ENCODE measurements around the gene GDPD4.
A peak's percentile ranks its signal among the peaks of the same experiment; 100 is the strongest.

Gene GDPD4

DNA sequence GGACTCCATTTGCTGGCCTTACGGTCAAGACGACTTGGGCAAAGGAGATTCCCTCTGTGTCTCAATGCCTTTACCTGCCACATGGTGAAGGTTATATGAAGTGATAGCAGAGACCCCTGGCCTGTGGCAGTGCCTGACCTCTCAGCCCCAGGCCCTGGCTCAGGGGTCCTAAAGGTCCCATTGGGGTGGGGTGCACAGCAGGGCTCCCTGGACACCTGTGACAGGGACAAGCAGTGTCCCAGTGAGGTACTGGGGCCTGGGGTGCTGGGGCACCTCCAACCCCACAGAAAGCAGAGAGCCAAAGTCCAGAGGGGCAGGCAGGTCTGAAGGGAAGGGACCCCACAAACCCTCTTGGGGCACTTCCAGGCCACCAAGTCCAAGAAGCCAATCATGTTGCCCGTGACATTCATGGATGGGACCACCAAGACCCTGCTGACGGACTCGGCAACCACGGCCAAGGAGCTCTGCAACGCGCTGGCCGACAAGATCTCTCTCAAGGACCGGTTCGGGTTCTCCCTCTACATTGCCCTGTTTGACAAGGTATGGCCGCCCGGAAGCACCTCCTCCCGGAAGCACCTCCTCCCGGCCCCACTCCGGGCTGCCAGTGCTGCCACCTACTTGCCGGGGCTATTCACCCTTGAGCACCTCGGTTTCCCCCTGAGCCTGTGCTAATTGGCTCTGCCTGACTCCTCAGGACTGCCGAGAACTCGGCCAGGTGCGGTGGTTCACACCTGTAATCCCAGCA, 111.0 kb downstream of the GDPD4 start:
- DNase-seq (ENCODE audit: low read depth in 2 of 2), result no peak

GRCh38 chr11:77189588-77190210, 111.8 kb downstream of the GDPD4 start:
- no peak for DNase-seq (ENCODE audit: low read depth in 2 of 2)

- DNase-seq (ENCODE audit: low read depth in 2 of 2), result no peak
Measured at GRCh38 chr11:77188633-77189491, 112.6 kb downstream of the GDPD4 start.

DNA sequence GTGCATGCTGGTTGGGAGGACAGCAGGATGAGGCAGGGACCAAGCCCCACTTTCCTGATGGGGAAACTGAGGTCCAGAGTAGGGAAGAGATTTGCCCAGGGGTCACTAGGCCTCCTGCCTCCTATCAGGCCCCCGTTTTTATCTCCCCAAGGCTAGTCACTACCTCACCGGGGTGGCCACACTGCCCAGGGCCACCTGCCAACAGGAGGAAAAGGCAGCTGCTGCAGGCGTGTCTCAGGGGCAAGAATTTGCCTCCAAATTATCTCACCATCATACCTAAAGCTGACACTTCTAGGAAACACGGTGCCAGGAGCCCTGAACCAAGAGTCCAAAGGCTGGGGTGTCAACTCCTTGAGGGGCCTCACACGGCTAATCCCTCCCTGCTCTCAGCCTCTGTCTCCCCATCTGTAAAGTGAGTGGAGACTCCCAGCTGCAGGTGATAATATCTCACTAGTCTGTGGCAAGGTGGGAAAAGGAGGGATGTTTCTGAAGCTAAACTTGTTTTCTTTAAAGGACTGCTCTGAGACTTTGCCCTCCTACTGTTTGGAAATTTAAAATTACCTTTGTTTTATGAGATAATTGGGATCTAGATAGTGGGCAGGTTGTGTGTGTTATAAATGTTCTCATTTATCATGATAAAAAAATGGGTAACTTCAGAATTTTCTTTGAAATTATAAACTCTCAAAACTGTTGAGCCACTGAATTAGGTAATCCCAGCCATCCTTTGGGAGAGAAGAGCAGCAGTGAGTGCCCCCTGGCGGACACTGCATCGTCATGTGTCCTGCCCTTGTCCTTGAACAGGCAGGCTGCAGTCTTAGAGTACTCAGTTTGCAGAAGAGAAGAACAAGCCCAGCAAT, 113.5 kb downstream of the GDPD4 start:
- peak; percentile 40 to 42 for DNase-seq (ENCODE audit: low read depth in 2 of 2)

- DNase-seq (ENCODE audit: low read depth in 2 of 2), result no peak
Measured at GRCh38 chr11:77187111-77187750, 114.3 kb downstream of the GDPD4 start.

- DNase-seq (ENCODE audit: low read depth in 2 of 2), result no peak
Measured at GRCh38 chr11:77186302-77186701, 115.2 kb downstream of the GDPD4 start.

DNA sequence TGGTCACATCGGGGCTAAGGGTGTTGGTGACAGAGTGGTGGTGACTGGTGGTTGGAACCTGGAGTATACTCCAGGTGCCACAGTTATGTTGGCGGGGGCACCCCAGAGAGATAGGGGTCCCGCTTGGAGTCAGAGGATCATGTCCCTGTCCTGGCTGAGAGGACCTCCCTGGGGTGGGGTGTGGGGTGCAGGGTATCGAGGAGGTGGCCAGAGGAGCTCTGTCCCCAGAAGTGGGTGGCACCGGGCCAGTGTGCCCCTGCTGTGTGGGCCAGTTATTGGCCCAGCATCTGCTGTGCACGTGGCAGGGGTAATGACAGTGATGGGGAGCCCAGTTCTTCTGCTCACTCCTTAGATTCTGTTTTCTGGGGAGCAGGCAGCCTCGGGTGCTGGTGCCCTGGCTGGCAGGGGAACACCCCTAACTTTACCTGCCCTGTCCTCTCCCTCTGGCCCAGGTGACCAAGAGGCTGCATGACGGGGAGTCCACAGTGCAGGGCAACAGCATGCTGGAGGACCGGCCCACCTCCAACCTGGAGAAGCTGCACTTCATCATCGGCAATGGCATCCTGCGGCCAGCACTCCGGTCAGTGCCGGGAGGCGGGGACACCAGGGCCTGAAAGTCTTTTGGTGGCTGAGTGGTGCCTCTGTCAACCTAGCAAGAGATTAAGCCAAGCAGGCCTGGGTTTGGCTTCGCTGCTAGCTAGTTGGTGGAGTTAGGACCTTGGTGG, 117.2 kb downstream of the GDPD4 start:
- DNase-seq (ENCODE audit: low read depth in 2 of 2), result no peak

DNA sequence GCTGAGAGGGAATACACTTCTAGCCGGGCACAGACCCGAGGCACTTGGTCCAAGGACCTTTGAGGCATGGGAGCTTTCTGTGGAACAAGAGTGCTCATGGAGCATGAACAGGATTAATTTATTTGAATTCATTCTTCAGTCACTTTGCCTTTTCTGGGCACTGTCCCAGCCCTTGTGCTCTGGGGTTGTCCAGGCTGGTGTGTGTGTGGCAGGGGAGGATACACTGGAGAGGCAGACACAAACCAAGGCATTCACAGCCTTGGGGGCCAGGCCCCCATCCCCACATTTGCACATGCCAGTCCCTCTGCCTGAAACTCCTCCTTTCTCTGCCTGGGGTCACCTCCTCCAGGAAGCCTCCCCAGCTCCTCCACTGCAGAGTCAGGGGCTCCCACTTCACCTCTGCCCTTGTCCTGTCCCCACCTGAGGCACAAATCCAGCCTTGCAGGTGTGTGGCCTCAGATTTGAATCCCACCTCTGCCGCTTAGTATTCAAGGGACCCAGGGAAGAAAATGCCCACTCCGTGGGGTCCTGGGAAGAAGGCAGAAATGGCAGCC, 118.0 kb downstream of the GDPD4 start:
- DNase-seq (ENCODE audit: low read depth in 2 of 2), result no peak

DNA sequence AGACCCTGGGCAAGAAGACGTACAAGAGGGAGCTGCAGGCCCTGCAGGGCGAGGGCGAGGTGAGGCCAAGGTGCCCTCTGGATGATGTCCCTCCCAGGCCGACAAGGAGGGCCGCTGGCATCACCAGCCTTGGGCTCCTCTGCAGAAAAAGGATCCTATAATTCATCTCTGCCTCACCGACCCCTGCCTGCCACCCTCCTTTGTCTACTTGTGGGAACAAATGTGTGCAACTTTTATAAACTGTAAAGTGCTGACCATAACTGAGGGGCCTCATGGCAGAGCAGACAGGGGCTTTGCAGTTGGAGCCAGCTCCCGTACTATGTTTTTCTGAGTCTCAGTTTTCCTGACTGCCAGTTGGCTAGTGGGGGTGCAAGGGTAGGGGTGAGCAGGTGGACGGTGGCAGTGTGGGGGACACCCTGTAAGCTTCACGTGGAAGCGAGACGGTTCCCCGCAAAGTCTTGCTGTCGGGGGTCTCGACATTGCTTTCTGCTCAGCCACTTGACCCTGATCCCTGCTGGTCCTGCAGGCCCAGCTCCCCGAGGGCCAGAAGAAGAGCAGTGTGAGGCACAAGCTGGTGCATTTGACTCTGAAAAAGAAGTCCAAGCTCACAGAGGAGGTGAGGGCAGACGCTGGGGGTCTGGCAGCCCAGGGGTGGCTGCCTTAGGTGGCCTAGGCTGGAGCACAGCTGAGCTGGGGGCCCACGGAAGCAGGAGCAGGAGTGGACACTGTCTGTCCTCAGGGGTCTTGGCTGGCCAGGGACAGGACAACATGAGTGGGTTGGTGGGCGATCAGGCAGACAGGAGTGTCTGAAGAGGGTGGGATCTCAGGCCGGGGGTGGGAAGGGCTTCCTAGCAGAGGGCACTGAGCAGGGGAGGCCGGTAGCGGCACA, 118.7 kb downstream of the GDPD4 start:
- DNase-seq (ENCODE audit: low read depth in 2 of 2), result no peak

DNA sequence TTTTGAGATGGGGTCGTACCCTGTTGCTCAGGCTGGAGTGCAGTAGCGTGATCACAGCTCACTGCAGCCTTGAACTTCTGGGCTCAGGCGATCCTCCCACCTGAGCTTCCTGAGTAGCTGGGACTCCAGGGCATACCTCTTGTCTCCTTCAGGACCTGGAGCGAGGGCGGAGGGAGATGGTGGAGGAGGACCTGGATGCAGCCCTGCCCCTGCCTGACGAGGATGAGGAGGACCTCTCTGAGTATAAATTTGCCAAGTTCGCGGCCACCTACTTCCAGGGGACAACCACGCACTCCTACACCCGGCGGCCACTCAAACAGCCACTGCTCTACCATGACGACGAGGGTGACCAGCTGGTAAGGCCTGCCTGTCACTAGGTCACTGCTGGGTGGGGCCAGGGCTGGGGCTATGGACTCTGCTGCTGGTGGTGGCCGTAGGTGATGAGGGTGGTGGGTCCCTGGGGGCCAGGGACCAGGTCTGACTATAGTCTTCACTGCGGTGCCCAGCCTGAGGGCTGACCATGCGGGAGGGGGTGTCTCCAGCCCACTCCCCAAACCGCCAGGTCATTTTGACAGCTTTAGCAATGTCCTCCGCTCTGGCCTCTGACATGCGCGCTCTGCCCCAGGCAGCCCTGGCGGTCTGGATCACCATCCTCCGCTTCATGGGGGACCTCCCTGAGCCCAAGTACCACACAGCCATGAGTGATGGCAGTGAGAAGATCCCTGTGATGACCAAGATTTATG, 119.5 kb downstream of the GDPD4 start:
- no peak for DNase-seq (ENCODE audit: low read depth in 2 of 2)

DNA sequence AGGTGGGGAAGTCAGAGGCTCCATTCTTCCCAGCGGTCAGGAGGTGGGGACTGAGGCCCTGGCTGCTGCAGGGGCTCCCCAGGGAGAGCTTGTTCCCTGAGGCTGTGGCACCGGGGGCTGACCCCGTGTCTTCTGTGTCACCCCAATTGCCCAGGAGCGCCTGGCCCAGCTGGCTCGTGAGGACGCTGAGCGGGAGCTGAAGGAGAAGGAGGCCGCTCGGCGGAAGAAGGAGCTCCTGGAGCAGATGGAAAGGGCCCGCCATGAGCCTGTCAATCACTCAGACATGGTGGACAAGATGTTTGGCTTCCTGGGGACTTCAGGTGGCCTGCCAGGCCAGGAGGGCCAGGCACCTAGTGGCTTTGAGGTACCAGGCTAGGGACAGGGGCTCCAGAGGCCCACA, 120.3 kb downstream of the GDPD4 start:
- no peak for DNase-seq (ENCODE audit: low read depth in 2 of 2)

DNA sequence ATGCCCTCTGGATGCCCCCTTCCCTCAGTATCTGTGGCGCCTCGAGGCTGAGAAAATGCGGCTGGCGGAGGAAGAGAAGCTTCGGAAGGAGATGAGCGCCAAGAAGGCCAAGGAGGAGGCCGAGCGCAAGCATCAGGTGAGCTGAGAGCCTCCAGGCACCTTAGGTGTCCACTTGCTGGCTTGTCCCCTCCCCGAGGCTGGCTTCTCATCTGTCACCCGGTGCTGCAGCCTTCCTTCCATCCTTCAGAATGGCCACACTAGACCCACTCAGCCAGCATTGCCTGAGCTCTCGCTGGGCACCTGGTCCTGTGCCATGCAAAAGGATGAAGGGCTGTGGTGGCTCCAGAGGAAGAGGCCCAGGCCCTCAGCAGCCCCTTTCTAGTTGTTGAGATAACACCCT, 121.1 kb downstream of the GDPD4 start:
- no peak for DNase-seq (ENCODE audit: low read depth in 2 of 2)

GRCh38 chr11:77179681-77180080, 121.8 kb downstream of the GDPD4 start:
- DNase-seq (ENCODE audit: low read depth in 2 of 2), result no peak

- no peak for DNase-seq (ENCODE audit: low read depth in 2 of 2)
Measured at GRCh38 chr11:77179048-77179447, 122.4 kb downstream of the GDPD4 start.

GRCh38 chr11:77178150-77178549, 123.3 kb downstream of the GDPD4 start:
- no peak for DNase-seq (ENCODE audit: low read depth in 2 of 2)

GRCh38 chr11:77176996-77177395, 124.5 kb downstream of the GDPD4 start:
- no peak for DNase-seq (ENCODE audit: low read depth in 2 of 2)

GRCh38 chr11:77175869-77176539, 125.5 kb downstream of the GDPD4 start:
- DNase-seq (ENCODE audit: low read depth in 2 of 2), result no peak
